ENCODE measurements around the gene TBCEL. TPM values are rescaled to one million over a fixed set of nuclear protein-coding genes. Genes with fewer than 3 reads are reported as not detected.

Gene TBCEL
- total RNA-seq, 1 experiment from 2014 or later, result 11.6 TPM

DNA sequence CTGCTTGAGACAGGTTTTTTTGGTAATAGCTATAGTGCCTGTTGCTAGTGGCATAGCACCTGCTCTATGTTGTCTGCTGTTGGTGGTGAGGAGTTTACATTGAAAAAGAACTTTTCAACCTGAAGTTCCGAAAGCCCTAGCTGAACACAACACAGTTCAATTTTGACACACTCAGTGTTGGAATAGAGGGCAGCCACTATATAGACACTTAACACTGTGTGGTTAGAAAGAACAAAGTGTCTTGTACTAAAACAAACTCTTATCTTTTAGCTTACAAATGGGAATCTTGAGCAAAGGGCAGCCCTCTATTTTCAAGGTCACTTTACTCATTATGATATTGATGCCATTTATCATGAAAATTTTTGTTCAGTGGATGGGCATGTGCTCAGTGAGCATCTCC lies 18.4 kb downstream of the TBCEL start:
- no peak for DNase-seq

DNA sequence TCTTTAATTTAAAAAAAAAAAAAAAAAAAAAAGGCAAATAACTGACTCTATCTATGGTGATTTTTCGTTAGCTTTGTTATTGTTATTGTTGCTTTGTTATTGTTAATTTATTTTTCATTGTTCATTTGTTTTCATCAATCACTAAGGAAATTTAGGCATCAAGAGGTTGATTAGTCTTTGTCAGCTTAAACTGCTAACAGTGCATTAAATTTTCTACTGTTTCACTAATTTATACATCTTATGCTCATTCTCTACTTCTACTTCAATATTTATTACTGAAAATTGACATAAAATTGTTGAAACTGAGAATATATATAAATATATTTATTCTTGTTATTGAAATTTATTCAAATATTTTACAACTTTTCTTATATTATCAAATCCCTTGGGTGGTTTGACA lies 24.0 kb downstream of the TBCEL start:
- Histone ChIP-seq H3K27me3 (ENCODE audit: insufficient read depth, low read depth) (no peaks in the 10 kb centered on the region), H3F3A (ENCODE audit: insufficient read depth, low read depth) (no peaks in the 10 kb centered on the region), H3K4me3 (no peak overlapping the region), H4K20me1 (ENCODE audit: insufficient read depth) (no peaks in the 10 kb centered on the region), H2AFZ (no peak overlapping the region), H3K4me1 (replicated peaks; ENCODE audit: insufficient read depth) (no peaks in the 10 kb centered on the region), H3K79me2 (ENCODE audit: low read depth) (no peaks in the 10 kb centered on the region), H3K4me2 (no peak overlapping the region), H3K36me3 (ENCODE audit: low read depth) (peaks cover 5% of the 10 kb centered on the region; the same call in 1 of the 2 replicates), H3K9me3 (ENCODE audit: insufficient read depth, low read depth) (no peaks in the 10 kb centered on the region), H3K9me2 (ENCODE audit: insufficient read depth) (no peaks in the 10 kb centered on the region; the same call in 1 of the 2 replicates), H3K27ac (no peak overlapping the region)
- TF ChIP-seq, protein P1, sequence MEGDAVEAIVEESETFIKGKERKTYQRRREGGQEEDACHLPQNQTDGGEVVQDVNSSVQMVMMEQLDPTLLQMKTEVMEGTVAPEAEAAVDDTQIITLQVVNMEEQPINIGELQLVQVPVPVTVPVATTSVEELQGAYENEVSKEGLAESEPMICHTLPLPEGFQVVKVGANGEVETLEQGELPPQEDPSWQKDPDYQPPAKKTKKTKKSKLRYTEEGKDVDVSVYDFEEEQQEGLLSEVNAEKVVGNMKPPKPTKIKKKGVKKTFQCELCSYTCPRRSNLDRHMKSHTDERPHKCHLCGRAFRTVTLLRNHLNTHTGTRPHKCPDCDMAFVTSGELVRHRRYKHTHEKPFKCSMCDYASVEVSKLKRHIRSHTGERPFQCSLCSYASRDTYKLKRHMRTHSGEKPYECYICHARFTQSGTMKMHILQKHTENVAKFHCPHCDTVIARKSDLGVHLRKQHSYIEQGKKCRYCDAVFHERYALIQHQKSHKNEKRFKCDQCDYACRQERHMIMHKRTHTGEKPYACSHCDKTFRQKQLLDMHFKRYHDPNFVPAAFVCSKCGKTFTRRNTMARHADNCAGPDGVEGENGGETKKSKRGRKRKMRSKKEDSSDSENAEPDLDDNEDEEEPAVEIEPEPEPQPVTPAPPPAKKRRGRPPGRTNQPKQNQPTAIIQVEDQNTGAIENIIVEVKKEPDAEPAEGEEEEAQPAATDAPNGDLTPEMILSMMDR (conservative IDR thresholded peaks at IDR 0.05), result no peak
- TF ChIP-seq EZH2 (IDR thresholded peaks at IDR 0.05; ENCODE audit: low read depth), result no peak
- no peak for DNase-seq
- CTCF ChIA-PET, result no interaction called here
- POLR2A ChIA-PET (ENCODE audit: unreplicated experiment), result no interaction called here
- no TSS peak for BruUV-seq (replicated peaks)
- intact Hi-C loops (cut with micrococcal nuclease; ENCODE audit: unreplicated experiment), result no loop called here

More for the DNA sequence above, 18.4 kb downstream of the TBCEL start:
- Histone ChIP-seq H4K20me1 (ENCODE audit: insufficient read depth) (no peaks in the 10 kb centered on the region; the same call in 1 of the 2 replicates), H3K9me2 (ENCODE audit: insufficient read depth) (no peaks in the 10 kb centered on the region; the same call in 1 of the 2 replicates), H3K4me2 (no peak overlapping the region), H3K27ac (no peak overlapping the region), H3K9me3 (ENCODE audit: insufficient read depth, low read depth) (no peaks in the 10 kb centered on the region), H3K36me3 (ENCODE audit: low read depth) (no peaks in the 10 kb centered on the region), H3K4me1 (replicated peaks; ENCODE audit: insufficient read depth) (no peaks in the 10 kb centered on the region), H3K79me2 (ENCODE audit: low read depth) (no peaks in the 10 kb centered on the region), H3K27me3 (ENCODE audit: insufficient read depth, low read depth) (no peaks in the 10 kb centered on the region), H2AFZ (no peak overlapping the region), H3K4me3 (no peak overlapping the region), H3F3A (ENCODE audit: insufficient read depth, low read depth) (no peaks in the 10 kb centered on the region)
- ChIA-PET POLR2A (ENCODE audit: unreplicated experiment) (no interaction called here), CTCF (no interaction called here)
- TF ChIP-seq, protein P1 (conservative IDR thresholded peaks at IDR 0.05), result no peak
- intact Hi-C loops (cut with micrococcal nuclease; ENCODE audit: unreplicated experiment), result no loop called here
- BruUV-seq (replicated peaks), result no TSS peak

DNA sequence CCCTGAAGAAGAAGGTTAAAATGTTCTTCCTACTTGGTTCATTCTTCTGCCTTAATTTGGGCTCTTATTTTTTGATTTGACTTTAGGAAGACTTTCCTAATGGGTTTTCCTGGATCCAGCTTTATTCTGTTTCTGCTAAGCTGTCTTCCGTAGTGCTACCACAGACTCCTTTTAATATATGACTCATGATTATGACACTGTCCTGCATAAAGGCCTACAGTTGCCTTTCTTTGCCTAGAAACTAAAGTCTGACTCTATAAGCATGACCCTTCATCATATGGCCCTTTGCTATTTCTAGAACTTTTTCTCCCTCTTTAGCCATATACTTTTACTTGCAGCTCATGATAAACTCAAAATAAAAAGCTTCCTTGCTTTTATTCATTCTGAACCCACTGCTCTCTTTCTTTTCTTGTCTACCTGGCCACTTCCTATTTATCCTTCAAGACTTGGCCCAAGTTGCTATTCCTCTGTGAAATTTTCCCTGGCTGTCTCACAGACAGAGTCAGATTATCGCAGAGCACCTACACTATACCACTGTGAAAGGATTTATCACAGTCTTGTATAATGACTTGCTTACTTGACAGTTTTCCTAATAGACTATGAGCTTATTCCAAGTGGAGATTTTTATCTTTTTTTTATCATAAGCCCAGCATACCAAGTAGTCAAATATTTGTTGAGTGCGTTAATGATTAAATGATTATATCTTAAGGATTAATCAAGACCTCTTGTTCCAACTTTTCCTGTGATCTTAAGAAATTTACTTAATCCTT lies 24.7 kb downstream of the TBCEL start:
- POLR2A ChIA-PET (ENCODE audit: unreplicated experiment), result no interaction called here
- DNase-seq, result no peak
- intact Hi-C loops (cut with micrococcal nuclease; ENCODE audit: unreplicated experiment), result no loop called here
- CTCF ChIA-PET, result interaction anchor here (0.5 kb wide), 1 partner anchor 115 kb away, joined by 3 read pairs; no protein-coding TSS in a partner anchor
- TF ChIP-seq, protein P1 (conservative IDR thresholded peaks at IDR 0.05), result no peak
- TF ChIP-seq EZH2 (IDR thresholded peaks at IDR 0.05; ENCODE audit: low read depth), result no peak
- Histone ChIP-seq H3K36me3 (ENCODE audit: low read depth) (peaks cover 9% of the 10 kb centered on the region; the same call in 1 of the 2 replicates), H2AFZ (no peak overlapping the region), H3K4me3 (no peak overlapping the region), H3K27me3 (ENCODE audit: insufficient read depth, low read depth) (no peaks in the 10 kb centered on the region), H3K27ac (no peak overlapping the region), H3K9me2 (ENCODE audit: insufficient read depth) (no peaks in the 10 kb centered on the region; the same call in 1 of the 2 replicates), H3F3A (ENCODE audit: insufficient read depth, low read depth) (no peaks in the 10 kb centered on the region), H3K9me3 (ENCODE audit: insufficient read depth, low read depth) (no peaks in the 10 kb centered on the region), H3K4me1 (replicated peaks; ENCODE audit: insufficient read depth) (no peaks in the 10 kb centered on the region), H3K4me2 (no peak overlapping the region), H4K20me1 (ENCODE audit: insufficient read depth) (no peaks in the 10 kb centered on the region), H3K79me2 (ENCODE audit: low read depth) (no peaks in the 10 kb centered on the region)
- BruUV-seq (replicated peaks), result no TSS peak

All from PC-9 (cell line).